KMS-11 (cell line): ENCODE data around the gene SOX10.

Experiments
- H2AFZ ChIP-seq: fragments of 200-600 bp; sonication (generic); 2 replicates; pipeline ENCODE4 v1.6.1; 2016; ENCODE audit warnings: antibody characterized with exemption, mixed run types, low read depth
- H3K27ac ChIP-seq: fragments of 200-600 bp; sonication (generic); 2 replicates; pipeline ENCODE4 v1.6.1; 2016; ENCODE audit warnings: mild to moderate bottlenecking, mixed run types
- H3K27me3 ChIP-seq: fragments of 200-600 bp; sonication (generic); 2 replicates; pipeline ENCODE4 v1.6.1; 2017; ENCODE audit warnings: mild to moderate bottlenecking, low read depth, mixed run types, moderate library complexity; ENCODE audit not compliant: insufficient read depth
- H3K36me3 ChIP-seq: fragments of 200-600 bp; sonication (generic); 2 replicates; pipeline ENCODE4 v1.6.1; 2017; ENCODE audit warnings: mild to moderate bottlenecking, mixed run types; ENCODE audit not compliant: insufficient read depth
- H3K4me1 ChIP-seq: fragments of 200-600 bp; sonication (generic); 2 replicates; pipeline ENCODE4 v1.6.1; 2016; ENCODE audit warnings: mild to moderate bottlenecking, low read depth, mixed run types; ENCODE audit not compliant: poor library complexity, severe bottlenecking
- H3K4me2 ChIP-seq: fragments of 200-600 bp; sonication (generic); 2 replicates; pipeline ENCODE4 v1.7.0; 2016; ENCODE audit warnings: mild to moderate bottlenecking, mixed run types
- H3K4me3 ChIP-seq: fragments of 200-600 bp; sonication (generic); IDR thresholded peaks from 2 replicates; pipeline ENCODE4 v1.6.1; 2017; ENCODE audit warnings: low read depth, low read length, mixed read lengths; ENCODE audit not compliant: insufficient read depth
- H3K79me2 ChIP-seq: fragments of 200-600 bp; sonication (generic); 2 replicates; pipeline ENCODE4 v1.6.1; 2016; ENCODE audit warnings: low read depth, mixed run types; ENCODE audit not compliant: insufficient read depth
- H3K9ac ChIP-seq: fragments of 200-600 bp; sonication (generic); 2 replicates; pipeline ENCODE4 v1.6.1; 2016; ENCODE audit warnings: mild to moderate bottlenecking, mixed run types
- H4K20me1 ChIP-seq: fragments of 200-600 bp; sonication (generic); 2 replicates; pipeline ENCODE4 v1.6.1; 2016; ENCODE audit warnings: mild to moderate bottlenecking, mixed run types; ENCODE audit not compliant: insufficient read depth
- CTCF ChIP-seq: fragments of 200-600 bp; sonication (generic); conservative IDR thresholded peaks from 2 replicates; pipeline ENCODE4 v1.6.1; 2017; ENCODE audit warnings: low read depth, mild to moderate bottlenecking, antibody characterized with exemption, low read length, moderate library complexity, mixed read lengths

The SOX10 gene

GRCh38 chr22:37983860-37984791 is at the start of gene SOX10:
Gene SOX10 (minus strand): TSS chr22:37984555. CDS start chr22:37983784, 771 bp downstream.
- H3K4me2 ChIP-seq, result no peak within 1 kb of the TSS
- no peaks in the 10 kb centered on the region for H3K4me1 ChIP-seq
- no peak within 1 kb of the TSS for H3K4me3 ChIP-seq
- H3K36me3 ChIP-seq, result no peaks in the 10 kb centered on the region
- no peaks in the 10 kb centered on the region for H3K27me3 ChIP-seq
- no peaks in the 10 kb centered on the region for H4K20me1 ChIP-seq
- H3K79me2 ChIP-seq, result no peaks in the 10 kb centered on the region
- no peak within 1 kb of the TSS for H2AFZ ChIP-seq
- no peak within 1 kb of the TSS for H3K9ac ChIP-seq
- no peak for TF ChIP-seq CTCF
- no peak within 1 kb of the TSS for H3K27ac ChIP-seq

GRCh38 chr22:38033522-38034277 is 49.3 kb upstream of the SOX10 start:
- no peak overlapping the region for H3K9ac ChIP-seq
- H2AFZ ChIP-seq, result no peak overlapping the region
- H3K4me1 ChIP-seq, result no peaks in the 10 kb centered on the region

GRCh38 chr22:38032681-38033521 is 48.5 kb upstream of the SOX10 start:
- no peak overlapping the region for H3K27ac ChIP-seq
- no peak overlapping the region for H3K9ac ChIP-seq
- no peaks in the 10 kb centered on the region for H3K79me2 ChIP-seq
- no peak overlapping the region for H2AFZ ChIP-seq
- H3K27me3 ChIP-seq, result peaks cover 5% of the 10 kb centered on the region
- H3K4me1 ChIP-seq, result no peaks in the 10 kb centered on the region
- H3K4me2 ChIP-seq, result no peak overlapping the region
- H3K4me3 ChIP-seq, result no peak overlapping the region
- no peaks in the 10 kb centered on the region for H3K36me3 ChIP-seq
- H4K20me1 ChIP-seq, result no peaks in the 10 kb centered on the region
- TF ChIP-seq CTCF, result no peak

More at GRCh38 chr22:38033522-38034277, 49.3 kb upstream of the SOX10 start:
- Histone ChIP-seq H3K27me3 (peaks cover 4% of the 10 kb centered on the region; the same call in 1 of the 2 replicates), H3K36me3 (no peaks in the 10 kb centered on the region), H4K20me1 (no peaks in the 10 kb centered on the region), H3K4me3 (no peak overlapping the region), H3K27ac (no peak overlapping the region), H3K4me2 (no peak overlapping the region), H3K79me2 (no peaks in the 10 kb centered on the region)
- TF ChIP-seq CTCF, result no peak

GRCh38 chr22:38031491-38031890 is 47.1 kb upstream of the SOX10 start:
- no peak overlapping the region for H2AFZ ChIP-seq
- no peaks in the 10 kb centered on the region for H3K79me2 ChIP-seq
- no peaks in the 10 kb centered on the region for H4K20me1 ChIP-seq
- no peak overlapping the region for H3K27ac ChIP-seq
- no peaks in the 10 kb centered on the region for H3K4me1 ChIP-seq
- no peak overlapping the region for H3K4me2 ChIP-seq
- no peak for TF ChIP-seq CTCF
- H3K9ac ChIP-seq, result no peak overlapping the region
- no peaks in the 10 kb centered on the region for H3K36me3 ChIP-seq
- H3K4me3 ChIP-seq, result no peak overlapping the region
- peaks cover 6% of the 10 kb centered on the region for H3K27me3 ChIP-seq
